Fibroblast of pulmonary artery (primary cell): Measurements from ENCODE around the gene SULT1B1.

Source experiments
- DNase-seq: peaks from one replicate; pipeline ENCODE4 v3.0.0-alpha.2; 2010; ENCODE audit warnings: low read depth
- H3K4me3 ChIP-seq: replicated peaks from 2 replicates; pipeline ENCODE4 v1.5.1; 2011; ENCODE audit warnings: low read depth, mild to moderate bottlenecking, control low read depth, low read length, moderate library complexity
- CTCF ChIP-seq: IDR thresholded peaks from 2 replicates; pipeline ENCODE4 v1.5.1; 2011; ENCODE audit warnings: mild to moderate bottlenecking, control low read depth, low read length, inconsistent platforms; ENCODE audit errors: missing control alignments

SULT1B1 gene

GRCh38 chr4:69707807-69708206 lies 52.6 kb downstream of the SULT1B1 start:
- DNase-seq = no peak
- no peak overlapping the region for H3K4me3 ChIP-seq
- TF ChIP-seq CTCF = no peak

GRCh38 chr4:69702201-69702600 lies 58.2 kb downstream of the SULT1B1 start:
- DNase-seq = no peak
- no peak overlapping the region for H3K4me3 ChIP-seq
- no peak for TF ChIP-seq CTCF

- H3K4me3 ChIP-seq = no peak overlapping the region
- no peak for TF ChIP-seq CTCF
- no peak for DNase-seq
Measured at GRCh38 chr4:69701696-69702095, 58.7 kb downstream of the SULT1B1 start.

- DNase-seq = no peak
- H3K4me3 ChIP-seq = no peak overlapping the region
- TF ChIP-seq CTCF = no peak
Measured at GRCh38 chr4:69697536-69698242, 62.7 kb downstream of the SULT1B1 start.

- H3K4me3 ChIP-seq = no peak overlapping the region
- peak; percentile 79 for DNase-seq
Measured at GRCh38 chr4:69689599-69689998, 70.8 kb downstream of the SULT1B1 start.

GRCh38 chr4:69684804-69685203 lies 75.6 kb downstream of the SULT1B1 start:
- DNase-seq = no peak
- no peak overlapping the region for H3K4me3 ChIP-seq
- no peak for TF ChIP-seq CTCF

More at GRCh38 chr4:69689599-69689998, 70.8 kb downstream of the SULT1B1 start:
- peak; percentile 54 for TF ChIP-seq CTCF
